IMR-90 (cell line): Measurements from ENCODE around the gene CECR2. TPM values are rescaled to one million over a fixed set of nuclear protein-coding genes. Genes with fewer than 3 reads are reported as not detected.
A peak's percentile ranks its signal among the peaks of the same experiment; 100 is the strongest.

ENCODE experiments used
- ATAC-seq: fragments of 200-7000 bp; cut with Tn5 transposase; 2 replicates; pipeline ENCODE4 v1.9.1; 2020; ENCODE audit warnings: low read depth, mild to moderate bottlenecking, moderate library complexity
- BruUV-seq: library from RNA; stranded (reverse); fragments of 400-500 nt; replicated peaks from 2 replicates; lab custom pipeline; 2021; lab: Mats Ljungman, UMichigan
- CTCF ChIA-PET: fragments of 300-600 bp; formaldehyde crosslinking; extraction: SDS; loops from one replicate; lab custom pipeline; 2021; ENCODE audit warnings: antibody characterized with exemption; lab: Yijun Ruan, JAX
- POLR2A ChIA-PET: fragments of 300-600 bp; sonication (Branson Sonifier 250); formaldehyde crosslinking; loops from one replicate; lab custom pipeline; 2022; ENCODE audit warnings: antibody characterized with exemption; ENCODE audit not compliant: unreplicated experiment; lab: Charles Lee
- DNase-seq: peaks from one replicate; pipeline ENCODE4 v3.0.0; 2013
- H2AFZ ChIP-seq: replicated peaks from 2 replicates; pipeline ENCODE3; 2013; ENCODE audit warnings: low read length, mild to moderate bottlenecking; ENCODE audit not compliant: poor library complexity
- H2AK5ac ChIP-seq: 2 replicates; pipeline ENCODE4 v1.6.1; 2013; ENCODE audit warnings: low read depth, low read length, inconsistent platforms
- H2AK9ac ChIP-seq: replicated peaks from 2 replicates; pipeline ENCODE3; 2013; ENCODE audit warnings: mild to moderate bottlenecking, low read depth, low read length, moderate library complexity; ENCODE audit not compliant: poor library complexity
- H2BK120ac ChIP-seq: 2 replicates; pipeline ENCODE4 v1.6.1; 2013; ENCODE audit warnings: low read depth, low read length, inconsistent platforms
- H2BK15ac ChIP-seq: 3 replicates; pipeline ENCODE4 v1.6.1; 2013; ENCODE audit warnings: low read depth, low read length, inconsistent platforms
- H2BK20ac ChIP-seq: 2 replicates; pipeline ENCODE4 v1.6.1; 2013; ENCODE audit warnings: low read depth, mild to moderate bottlenecking, inconsistent platforms, low read length, moderate library complexity
- H2BK5ac ChIP-seq: 2 replicates; pipeline ENCODE4 v1.6.1; 2013; ENCODE audit warnings: mild to moderate bottlenecking, low read depth, low read length, inconsistent platforms; ENCODE audit not compliant: poor library complexity, severe bottlenecking
- H3K14ac ChIP-seq: replicated peaks from 2 replicates; pipeline ENCODE4 v1.6.1; 2013; ENCODE audit warnings: low read depth, low read length, inconsistent platforms
- H3K18ac ChIP-seq: 2 replicates; pipeline ENCODE4 v1.6.1; 2013; ENCODE audit warnings: low read depth, low read length, control low read depth
- H3K23ac ChIP-seq: 2 replicates; pipeline ENCODE4 v1.6.1; 2013; ENCODE audit warnings: low read depth, low read length, inconsistent platforms
- H3K27ac ChIP-seq: 2 replicates; pipeline ENCODE4 v1.5.1; 2013; ENCODE audit warnings: mild to moderate bottlenecking, control low read depth, low read length; ENCODE audit not compliant: insufficient read depth
- H3K27me3 ChIP-seq: 2 replicates; pipeline ENCODE4 v1.6.1; 2013; ENCODE audit warnings: low read length; ENCODE audit not compliant: control insufficient read depth, insufficient read depth
- H3K36me3 ChIP-seq: 2 replicates; pipeline ENCODE4 v1.6.1; 2013; ENCODE audit warnings: low read length, mixed read lengths; ENCODE audit not compliant: control insufficient read depth, insufficient read depth
- H3K4ac ChIP-seq: 2 replicates; pipeline ENCODE4 v1.6.1; 2013; ENCODE audit warnings: low read depth, low read length, inconsistent platforms
- H3K4me1 ChIP-seq: 2 replicates; pipeline ENCODE4 v1.6.1; 2013; ENCODE audit warnings: low read length, mixed read lengths; ENCODE audit not compliant: control insufficient read depth, insufficient read depth
- H3K4me2 ChIP-seq: 2 replicates; pipeline ENCODE4 v1.6.1; 2013; ENCODE audit warnings: low read depth, mild to moderate bottlenecking, control low read depth, low read length, moderate library complexity
- H3K4me3 ChIP-seq: 2 replicates; pipeline ENCODE4 v1.5.1; 2013; ENCODE audit warnings: low read depth, mild to moderate bottlenecking, control low read depth, low read length, moderate library complexity; ENCODE audit not compliant: insufficient read depth
- H3K56ac ChIP-seq: 2 replicates; pipeline ENCODE4 v1.6.1; 2013; ENCODE audit warnings: low read length, inconsistent platforms; ENCODE audit not compliant: insufficient read depth; ENCODE audit errors: extremely low read depth
- H3K79me1 ChIP-seq, 2 experiments: 2 replicates each; pipeline ENCODE4 v1.6.1; 2013; ENCODE audit warnings: low read length in 2 of 2, inconsistent platforms in 1 of 2, low read depth in 1 of 2
- H3K9ac ChIP-seq: 2 replicates; pipeline ENCODE4 v1.6.1; 2013; ENCODE audit warnings: low read depth, low read length, control low read depth
- H3K9me1 ChIP-seq: 2 replicates; pipeline ENCODE4 v1.6.1; 2013; ENCODE audit warnings: low read length, inconsistent platforms; ENCODE audit not compliant: insufficient read depth
- H3K9me3 ChIP-seq: 2 replicates; pipeline ENCODE4 v1.6.1; 2013; ENCODE audit warnings: low read length; ENCODE audit not compliant: control insufficient read depth, insufficient read depth
- H4K20me1 ChIP-seq: 2 replicates; pipeline ENCODE4 v1.6.1; 2013; ENCODE audit warnings: low read length, inconsistent platforms; ENCODE audit not compliant: insufficient read depth
- H4K5ac ChIP-seq: 2 replicates; pipeline ENCODE4 v1.6.1; 2013; ENCODE audit warnings: mild to moderate bottlenecking, low read depth, low read length, control low read depth
- H4K8ac ChIP-seq, 2 experiments: 2 replicates each; pipeline ENCODE4 v1.6.1; 2013; ENCODE audit warnings: low read depth in 2 of 2, low read length in 2 of 2, control low read depth in 1 of 2, inconsistent platforms in 1 of 2
- H4K91ac ChIP-seq: 2 replicates; pipeline ENCODE4 v1.6.1; 2013; ENCODE audit warnings: low read depth, low read length, inconsistent platforms; ENCODE audit not compliant: insufficient read depth
- BHLHE40 ChIP-seq: fragments of 150-350 bp; IDR thresholded peaks from 2 replicates; pipeline ENCODE4 v1.6.1; 2016; ENCODE audit warnings: mild to moderate bottlenecking, low read depth, low read length
- CEBPB ChIP-seq: IDR thresholded peaks from 2 replicates; pipeline ENCODE4 v1.6.1; 2012; ENCODE audit warnings: low read depth, low read length, improper control_type of control experiment
- CHD1 ChIP-seq: IDR thresholded peaks from 2 replicates; pipeline ENCODE4 v1.6.1; 2012; ENCODE audit warnings: low read depth, low read length, improper control_type of control experiment
- CTCF ChIP-seq: conservative IDR thresholded peaks from 2 replicates; pipeline ENCODE4 v1.5.1; 2012; ENCODE audit warnings: mild to moderate bottlenecking, low read depth, low read length, improper control_type of control experiment
- ELK1 ChIP-seq: fragments of 150-350 bp; IDR thresholded peaks from 2 replicates; pipeline ENCODE4 v1.6.1; 2016; ENCODE audit warnings: low read depth, mild to moderate bottlenecking, low read length, moderate library complexity, borderline replicate concordance
- FOS ChIP-seq: fragments of 150-350 bp; IDR thresholded peaks from 2 replicates; pipeline ENCODE4 v1.6.1; 2016; ENCODE audit warnings: low read depth, low read length
- MAFK ChIP-seq: IDR thresholded peaks from 2 replicates; pipeline ENCODE4 v1.6.1; 2012; ENCODE audit warnings: low read depth, low read length, improper control_type of control experiment
- MAZ ChIP-seq: IDR thresholded peaks from 2 replicates; pipeline ENCODE4 v1.6.1; 2012; ENCODE audit warnings: low read depth, mild to moderate bottlenecking, low read length, improper control_type of control experiment, moderate library complexity, borderline replicate concordance
- MXI1 ChIP-seq: IDR thresholded peaks from 2 replicates; pipeline ENCODE4 v1.6.1; 2012; ENCODE audit warnings: low read depth, mild to moderate bottlenecking, low read length, moderate library complexity, borderline replicate concordance
- NFE2L2 ChIP-seq: fragments of 150-350 bp; IDR thresholded peaks from 2 replicates; pipeline ENCODE4 v1.6.1; 2016; ENCODE audit warnings: low read depth, mild to moderate bottlenecking, low read length
- POLR2A ChIP-seq: IDR thresholded peaks from 2 replicates; pipeline ENCODE4 v1.6.1; 2012; ENCODE audit warnings: mild to moderate bottlenecking, low read depth, low read length
- RAD21 ChIP-seq: IDR thresholded peaks from 2 replicates; pipeline ENCODE4 v1.6.1; 2012; ENCODE audit warnings: low read length, improper control_type of control experiment
- RCOR1 ChIP-seq: IDR thresholded peaks from 2 replicates; pipeline ENCODE4 v1.6.1; 2012; ENCODE audit warnings: mild to moderate bottlenecking, low read length, improper control_type of control experiment; ENCODE audit not compliant: insufficient replicate concordance
- RFX5 ChIP-seq: IDR thresholded peaks from 2 replicates; pipeline ENCODE4 v1.8.0; 2012; ENCODE audit warnings: low read depth, mild to moderate bottlenecking, low read length, moderate library complexity
- USF2 ChIP-seq: fragments of 150-350 bp; IDR thresholded peaks from 2 replicates; pipeline ENCODE4 v1.6.1; 2017; ENCODE audit warnings: mild to moderate bottlenecking, antibody characterized with exemption, low read length, low read depth
- WGBS, 2 experiments: methylation state at CpG; one replicate each; pipeline versions ENCODE4 v1.1.5 to v1.1.7; 2013; ENCODE audit warnings: missing lambda C conversion rate in 2 of 2; ENCODE audit not compliant: insufficient read length in 1 of 2; ENCODE audit errors: extremely low coverage in 2 of 2; 5-methylcytosine and 5-hydroxymethylcytosine counted together
- dilution Hi-C: fragments of 300-500 bp; cut with HindIII; formaldehyde crosslinking; loops from one replicate; pipeline ENCODE4 v1.14.3; 2018; ENCODE audit warnings: low sequenced_read_pairs; ENCODE audit not compliant: unreplicated experiment
- in situ Hi-C: fragments of 300-500 bp; cut with MboI; formaldehyde crosslinking; loops from 3 replicates; pipeline ENCODE4 v1.14.3; 2019; ENCODE audit warnings: low sequenced_read_pairs, inconsistent platforms, mixed read lengths
- intact Hi-C: fragments of 100-400 bp; cut with micrococcal nuclease; formaldehyde crosslinking; loops from 2 replicates; pipeline ENCODE4 v1.10.0; 2022
- polyA plus RNA-seq, 3 experiments: library from polyadenylated mRNA; depleted of rRNA; stranded (reverse); fragments of >200 nt; gene quantifications; 2 replicates each; pipeline ENCODE4 v1.2.3, GENCODE V29; 2012; ENCODE audit warnings: low replicate concordance in 1 of 3
- total RNA-seq: library from RNA; depleted of rRNA; stranded (reverse); fragments of >200 nt; gene quantifications from 2 replicates; pipeline ENCODE4 v1.2.3, GENCODE V29; 2012

CECR2 gene
- total and polyA plus RNA-seq, 2 of the 4 experiments (the other 2 are of a cell fraction), result under 0.01 TPM; not detected in 1

- no peak overlapping the region; the same call in 1 of the 2 replicates for H3K23ac ChIP-seq
- H2BK15ac ChIP-seq, result no peak overlapping the region
- H3K9me3 ChIP-seq, result no peaks in the 10 kb centered on the region
- ChIA-PET CTCF (interaction anchor here (0.6 kb wide), 1 partner anchor 515 kb away, joined by 4 read pairs; no protein-coding TSS in a partner anchor), POLR2A (no interaction called here)
- in situ Hi-C loops (no loop called here), intact Hi-C loops (no loop called here), dilution Hi-C loops (no loop called here)
- no TSS peak for BruUV-seq
- H3K4me3 ChIP-seq, result no peak overlapping the region
- peaks cover 7% of the 10 kb centered on the region; the same call in 1 of the 2 replicates for H3K9me1 ChIP-seq
- TF ChIP-seq CTCF (no peak), MAZ (no peak), RCOR1 (no peak), MXI1 (no peak), FOS (no peak), NFE2L2 (no peak), BHLHE40 (no peak), POLR2A (no peak), RFX5 (no peak), CHD1 (no peak), ELK1 (no peak), CEBPB (no peak), MAFK (no peak), USF2 (no peak), RAD21 (no peak)
- H3K14ac ChIP-seq, result no peak overlapping the region
- no CpG with 5 or more reads among the region's 2 CpGs for WGBS, 2 experiments
- H3K27me3 ChIP-seq, result no peaks in the 10 kb centered on the region
- H2BK120ac ChIP-seq, result no peak overlapping the region
- ATAC-seq (peak; percentile 83), DNase-seq (peak; percentile 42)
- peaks cover 4 to 27% of the 10 kb centered on the region in 2 experiments; a peak in 3 of 4 replicates for H3K79me1 ChIP-seq
- H4K20me1 ChIP-seq, result peaks cover 12% of the 10 kb centered on the region; the same call in 1 of the 2 replicates
- H3K4me2 ChIP-seq, result no peak overlapping the region
- H3K4me1 ChIP-seq, result no peaks in the 10 kb centered on the region
- no peak overlapping the region for H3K4ac ChIP-seq
- peak overlapping the region; percentile 51; the same call in 1 of the 2 replicates for H3K18ac ChIP-seq
- no peak overlapping the region for H2AK5ac ChIP-seq
- peak overlapping the region; percentile 41; the same call in 1 of the 2 replicates for H3K27ac ChIP-seq
- no peak overlapping the region for H3K56ac ChIP-seq
- no peak overlapping the region for H4K8ac ChIP-seq
- no peak overlapping the region for H2BK20ac ChIP-seq
- H2BK5ac ChIP-seq, result peak overlapping the region; percentile 46
- peaks cover 59% of the 10 kb centered on the region for H3K36me3 ChIP-seq
- no peak overlapping the region for H4K91ac ChIP-seq
- no peak overlapping the region for H4K5ac ChIP-seq
- no peak overlapping the region for H2AK9ac ChIP-seq
- no peak overlapping the region for H3K9ac ChIP-seq
- no peak overlapping the region for H2AFZ ChIP-seq
These were observed 228.0 kb downstream of the CECR2 start for GRCh38 chr22:17597217-17597616.
